Trophoblast cell (in vitro differentiated cells and primary cell): ENCODE measurements around the gene MYO10.

Experiments used
- DNase-seq, 2 donors: peaks; one replicate each; pipeline ENCODE4 v3.0.0-alpha.2; 2016
- H2AFZ ChIP-seq: 2 replicates; pipeline ENCODE4 v1.6.1; 2013; ENCODE audit warnings: low read length, moderate library complexity, mild to moderate bottlenecking; ENCODE audit not compliant: insufficient read depth, poor library complexity
- H2AK5ac ChIP-seq: 2 replicates; pipeline ENCODE4 v1.6.1; 2013; ENCODE audit warnings: mild to moderate bottlenecking, low read length
- H2BK120ac ChIP-seq: 2 replicates; pipeline ENCODE4 v1.6.1; 2013; ENCODE audit warnings: low read length, mild to moderate bottlenecking, moderate library complexity; ENCODE audit not compliant: insufficient read depth, poor library complexity
- H2BK12ac ChIP-seq: 2 replicates; pipeline ENCODE4 v1.6.1; 2013; ENCODE audit warnings: mild to moderate bottlenecking, low read length, moderate library complexity
- H2BK5ac ChIP-seq: 2 replicates; pipeline ENCODE4 v1.6.1; 2013; ENCODE audit warnings: low read length, low read depth, moderate library complexity, mild to moderate bottlenecking; ENCODE audit not compliant: poor library complexity
- H3K14ac ChIP-seq: 2 replicates; pipeline ENCODE4 v1.6.1; 2013; ENCODE audit warnings: mild to moderate bottlenecking, low read length
- H3K18ac ChIP-seq: 2 replicates; pipeline ENCODE4 v1.6.1; 2013; ENCODE audit warnings: mild to moderate bottlenecking, low read length
- H3K23ac ChIP-seq: 2 replicates; pipeline ENCODE4 v1.6.1; 2013; ENCODE audit warnings: low read length
- H3K27ac ChIP-seq: 2 replicates; pipeline ENCODE4 v1.5.1; 2013; ENCODE audit warnings: low read depth, mild to moderate bottlenecking, inconsistent platforms, low read length, moderate library complexity
- H3K27me3 ChIP-seq: 2 replicates; pipeline ENCODE4 v1.6.1; 2013; ENCODE audit warnings: inconsistent platforms, mild to moderate bottlenecking, low read length, moderate library complexity; ENCODE audit not compliant: insufficient read depth
- H3K36me3 ChIP-seq, 2 experiments: 1 replicate in 1 of 2; 2 replicates in 1 of 2; pipeline ENCODE4 v1.6.1; 2013; ENCODE audit warnings: low read length in 2 of 2, mild to moderate bottlenecking in 2 of 2, moderate library complexity in 1 of 2; ENCODE audit not compliant: insufficient read depth in 2 of 2, control insufficient read depth in 1 of 2
- H3K4ac ChIP-seq: 2 replicates; pipeline ENCODE4 v1.6.1; 2013; ENCODE audit warnings: low read depth, mild to moderate bottlenecking, low read length, moderate library complexity
- H3K4me1 ChIP-seq, 2 experiments: 1 replicate in 1 of 2; 2 replicates in 1 of 2; pipeline ENCODE4 v1.6.1; 2013; ENCODE audit warnings: low read length in 2 of 2, mild to moderate bottlenecking in 2 of 2, moderate library complexity in 1 of 2; ENCODE audit not compliant: insufficient read depth in 2 of 2, control insufficient read depth in 1 of 2
- H3K4me2 ChIP-seq: 2 replicates; pipeline ENCODE4 v1.6.1; 2013; ENCODE audit warnings: inconsistent platforms, mild to moderate bottlenecking, low read length, moderate library complexity
- H3K4me3 ChIP-seq: 2 replicates; pipeline ENCODE4 v1.5.1; 2013; ENCODE audit warnings: mild to moderate bottlenecking, low read depth, low read length, inconsistent platforms
- H3K79me1 ChIP-seq: one replicate; pipeline ENCODE4 v1.6.1; 2013; ENCODE audit warnings: low read length
- H3K79me2 ChIP-seq: 2 replicates; pipeline ENCODE4 v1.6.1; 2013; ENCODE audit warnings: low read length, mild to moderate bottlenecking; ENCODE audit not compliant: control insufficient read depth, insufficient read depth, poor library complexity
- H3K9ac ChIP-seq: 2 replicates; pipeline ENCODE4 v1.6.1; 2013; ENCODE audit warnings: mild to moderate bottlenecking, low read length
- H3K9me3 ChIP-seq: 2 replicates; pipeline ENCODE4 v1.6.1; 2013; ENCODE audit warnings: low read depth, mild to moderate bottlenecking, control low read depth, inconsistent platforms, low read length; ENCODE audit not compliant: insufficient read depth
- H4K12ac ChIP-seq: 2 replicates; pipeline ENCODE4 v1.6.1; 2013; ENCODE audit warnings: low read depth, mild to moderate bottlenecking, low read length, moderate library complexity
- H4K8ac ChIP-seq: 2 replicates; pipeline ENCODE4 v1.6.1; 2013; ENCODE audit warnings: low read depth, mild to moderate bottlenecking, low read length, moderate library complexity
- H4K91ac ChIP-seq: one replicate; pipeline ENCODE4 v1.6.1; 2013; ENCODE audit warnings: low read depth, mild to moderate bottlenecking, low read length, moderate library complexity
- WGBS: extraction: QIAGEN DNeasy Blood & Tissue Kit; methylation state at CpG from one replicate; pipeline ENCODE4 v1.1.7; 2013; ENCODE audit warnings: missing lambda C conversion rate; ENCODE audit not compliant: insufficient read length, insufficient coverage; ENCODE audit errors: extremely low coverage; 5-methylcytosine and 5-hydroxymethylcytosine counted together

The MYO10 gene

DNA sequence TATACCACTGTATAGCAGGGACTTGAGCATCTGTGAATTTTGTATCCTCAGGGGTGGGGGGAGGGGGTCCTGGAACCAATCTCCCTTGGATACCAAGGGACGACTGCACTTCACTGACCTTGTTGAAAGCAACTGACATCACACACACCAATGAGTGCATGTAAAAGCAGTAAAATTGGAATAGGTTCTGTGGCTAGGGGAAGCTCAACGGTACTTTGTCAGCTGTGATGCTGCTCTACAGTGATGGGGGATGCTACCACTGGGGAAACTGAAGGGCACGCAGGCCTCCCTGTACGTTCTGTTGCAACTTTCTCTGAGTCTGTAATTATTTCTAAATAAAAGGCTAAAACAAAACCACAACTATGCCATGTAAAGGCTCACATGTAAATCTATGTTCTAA lies 272.2 kb downstream of the MYO10 start:
- no peak overlapping the region for H4K8ac ChIP-seq
- H3K27ac ChIP-seq: no peak overlapping the region
- H3K9ac ChIP-seq: no peak overlapping the region
- no CpG with 5 or more reads among the region's 4 CpGs for WGBS
- no peak overlapping the region for H2AFZ ChIP-seq
- no peak overlapping the region for H3K18ac ChIP-seq
- H3K4me3 ChIP-seq: no peak overlapping the region
- no peaks in the 10 kb centered on the region for H3K27me3 ChIP-seq
- H3K79me1 ChIP-seq: no peaks in the 10 kb centered on the region
- H3K79me2 ChIP-seq: no peaks in the 10 kb centered on the region
- no peak overlapping the region for H2BK12ac ChIP-seq
- no peak overlapping the region for H3K4ac ChIP-seq
- H3K14ac ChIP-seq: no peak overlapping the region
- H3K4me1 ChIP-seq: no peaks in the 10 kb centered on the region
- H4K12ac ChIP-seq: no peak overlapping the region
- no peak overlapping the region for H2AK5ac ChIP-seq
- H2BK5ac ChIP-seq: no peak overlapping the region
- no peak for DNase-seq
- no peaks in the 10 kb centered on the region for H3K9me3 ChIP-seq
- H3K23ac ChIP-seq: no peak overlapping the region
- H2BK120ac ChIP-seq: no peak overlapping the region
- no peak overlapping the region for H4K91ac ChIP-seq
- H3K36me3 ChIP-seq: peaks cover 28 to 36% of the 10 kb centered on the region in 2 experiments
- H3K4me2 ChIP-seq: no peak overlapping the region

GRCh38 chr5:16661713-16662112 lies 274.4 kb downstream of the MYO10 start:
- no peak overlapping the region for H3K14ac ChIP-seq
- H3K27ac ChIP-seq: no peak overlapping the region
- H3K79me1 ChIP-seq: no peaks in the 10 kb centered on the region
- H2BK120ac ChIP-seq: no peak overlapping the region
- no peak for DNase-seq
- H3K4me1 ChIP-seq: no peaks in the 10 kb centered on the region
- H3K9ac ChIP-seq: no peak overlapping the region
- no peaks in the 10 kb centered on the region for H3K79me2 ChIP-seq
- H3K9me3 ChIP-seq: no peaks in the 10 kb centered on the region
- H3K23ac ChIP-seq: no peak overlapping the region
- no peak overlapping the region for H4K12ac ChIP-seq
- no peak overlapping the region for H2AK5ac ChIP-seq
- no peak overlapping the region for H2AFZ ChIP-seq
- no CpG with 5 or more reads among the region's 2 CpGs for whole genome bisulfite sequencing
- H4K91ac ChIP-seq: no peak overlapping the region
- no peak overlapping the region for H3K4me2 ChIP-seq
- no peaks in the 10 kb centered on the region for H3K27me3 ChIP-seq
- no peak overlapping the region for H4K8ac ChIP-seq
- no peak overlapping the region for H3K4me3 ChIP-seq
- H2BK12ac ChIP-seq: no peak overlapping the region
- no peak overlapping the region for H3K4ac ChIP-seq
- H3K18ac ChIP-seq: no peak overlapping the region
- H2BK5ac ChIP-seq: no peak overlapping the region
- peaks cover 13 to 17% of the 10 kb centered on the region in 2 experiments for H3K36me3 ChIP-seq

GRCh38 chr5:16660982-16661381 lies 275.1 kb downstream of the MYO10 start:
- H3K4ac ChIP-seq: no peak overlapping the region
- H3K4me1 ChIP-seq: no peaks in the 10 kb centered on the region
- no peaks in the 10 kb centered on the region for H3K79me2 ChIP-seq
- H3K23ac ChIP-seq: no peak overlapping the region
- no peak overlapping the region for H3K4me3 ChIP-seq
- H2BK5ac ChIP-seq: no peak overlapping the region
- no peak overlapping the region for H4K12ac ChIP-seq
- H3K36me3 ChIP-seq: peaks cover 6 to 10% of the 10 kb centered on the region in 2 experiments
- no peaks in the 10 kb centered on the region for H3K9me3 ChIP-seq
- no peak overlapping the region for H3K27ac ChIP-seq
- H3K79me1 ChIP-seq: no peaks in the 10 kb centered on the region
- H3K27me3 ChIP-seq: no peaks in the 10 kb centered on the region
- H4K8ac ChIP-seq: no peak overlapping the region
- no peak for DNase-seq
- WGBS: no CpG with 5 or more reads among the region's 5 CpGs
- H2BK120ac ChIP-seq: no peak overlapping the region
- no peak overlapping the region for H3K14ac ChIP-seq
- no peak overlapping the region for H2AFZ ChIP-seq
- no peak overlapping the region for H3K4me2 ChIP-seq
- H3K9ac ChIP-seq: no peak overlapping the region
- H2BK12ac ChIP-seq: no peak overlapping the region
- no peak overlapping the region for H3K18ac ChIP-seq
- no peak overlapping the region for H2AK5ac ChIP-seq
- no peak overlapping the region for H4K91ac ChIP-seq

GRCh38 chr5:16659536-16659935 lies 276.6 kb downstream of the MYO10 start:
- Histone ChIP-seq H3K23ac (no peak overlapping the region), H3K9ac (no peak overlapping the region), H3K27ac (no peak overlapping the region), H3K27me3 (no peaks in the 10 kb centered on the region), H4K8ac (no peak overlapping the region), H3K36me3 (peaks cover 5 to 6% of the 10 kb centered on the region in 2 experiments), H2AK5ac (no peak overlapping the region), H3K79me1 (no peaks in the 10 kb centered on the region), H4K91ac (no peak overlapping the region), H2BK12ac (no peak overlapping the region), H3K79me2 (no peaks in the 10 kb centered on the region), H3K18ac (no peak overlapping the region), H3K4me1 (no peaks in the 10 kb centered on the region), H2BK120ac (no peak overlapping the region), H3K4ac (no peak overlapping the region), H2BK5ac (no peak overlapping the region), H3K4me3 (no peak overlapping the region), H3K4me2 (no peak overlapping the region), H2AFZ (no peak overlapping the region), H4K12ac (no peak overlapping the region), H3K9me3 (no peaks in the 10 kb centered on the region), H3K14ac (no peak overlapping the region)
- WGBS: no CpG with 5 or more reads among the region's 1 CpG
- peak; percentile 45 to 91 for DNase-seq
